Activated T-helper 1 cell treated with anti-CD3 and anti-CD28 coated beads, Interleukin-2, amount 50 U/mL, for 16 hours (primary cell): ENCODE data around the gene EGFR.

Experiments
- DNase-seq, 2 donors: peaks; one replicate each; pipeline ENCODE4 v3.0.0-alpha.2; 2020; ENCODE audit warnings: low read depth in 1 of 2, low spot score in 1 of 2

The EGFR gene

GRCh38 chr7:55099821-55100543 is 81.2 kb downstream of the EGFR start:
- DNase-seq, result no peak

DNA sequence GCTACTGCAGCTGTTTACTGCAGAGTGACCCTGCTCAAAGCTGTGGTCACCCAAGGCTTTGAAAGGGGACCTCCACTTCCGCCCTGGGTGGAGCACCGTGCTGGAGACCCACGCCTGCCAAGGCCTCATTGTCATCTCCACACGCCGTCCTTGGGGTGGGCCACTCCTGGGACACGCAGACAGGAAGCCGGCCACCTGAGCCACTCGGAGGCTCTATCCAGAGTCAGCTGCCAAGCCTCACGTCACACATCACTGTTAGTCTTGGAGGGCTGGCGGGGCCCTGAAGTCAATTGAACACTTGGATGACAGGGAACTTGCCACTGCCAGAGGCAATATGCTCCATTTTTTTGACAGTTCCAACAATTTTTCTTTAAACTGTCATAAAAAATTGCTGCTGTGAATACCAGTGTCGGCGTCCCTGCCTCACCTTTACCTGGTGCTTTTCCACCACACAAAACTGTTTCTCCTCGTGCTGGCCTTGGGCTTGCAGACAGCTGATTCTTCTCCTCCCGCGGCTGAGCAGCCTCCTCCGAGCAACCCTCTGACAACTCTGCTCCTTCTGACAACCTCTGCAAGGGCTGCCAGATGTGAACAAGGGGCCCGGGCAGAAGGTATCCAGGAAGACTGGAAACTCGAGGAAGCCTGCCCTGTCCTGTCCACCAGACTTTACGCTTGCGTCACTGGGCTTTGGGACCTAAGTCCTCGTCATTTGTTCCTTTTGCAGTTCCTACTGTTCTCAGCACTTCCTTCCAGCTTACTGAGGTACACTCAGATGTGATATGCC is 81.9 kb downstream of the EGFR start:
- no peak for DNase-seq

- no peak for DNase-seq
These were observed 82.5 kb downstream of the EGFR start for GRCh38 chr7:55101359-55101758.

GRCh38 chr7:55104123-55104522 is 85.3 kb downstream of the EGFR start:
- DNase-seq, result no peak

- no peak for DNase-seq
These were observed 86.1 kb downstream of the EGFR start for GRCh38 chr7:55104712-55105433.

DNA sequence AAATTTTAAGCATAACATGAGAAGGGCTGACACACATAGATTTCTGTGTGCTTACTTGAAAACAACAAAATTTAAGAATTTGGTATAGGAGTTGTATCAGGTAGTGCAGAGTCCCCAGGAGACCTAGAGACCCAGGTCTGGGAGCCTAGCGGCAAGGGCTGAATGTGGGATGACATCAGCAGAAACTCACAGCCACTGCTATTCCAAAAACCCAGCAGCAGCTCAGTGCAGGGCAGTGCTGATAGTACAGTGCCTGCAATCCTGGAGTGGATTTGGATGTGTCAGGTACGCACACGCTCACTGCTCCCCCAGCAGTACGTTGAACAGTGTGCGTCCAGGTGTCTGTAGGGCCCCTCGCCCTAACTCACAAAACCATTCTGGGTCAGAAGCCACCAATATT is 87.1 kb downstream of the EGFR start:
- DNase-seq, result no peak

DNA sequence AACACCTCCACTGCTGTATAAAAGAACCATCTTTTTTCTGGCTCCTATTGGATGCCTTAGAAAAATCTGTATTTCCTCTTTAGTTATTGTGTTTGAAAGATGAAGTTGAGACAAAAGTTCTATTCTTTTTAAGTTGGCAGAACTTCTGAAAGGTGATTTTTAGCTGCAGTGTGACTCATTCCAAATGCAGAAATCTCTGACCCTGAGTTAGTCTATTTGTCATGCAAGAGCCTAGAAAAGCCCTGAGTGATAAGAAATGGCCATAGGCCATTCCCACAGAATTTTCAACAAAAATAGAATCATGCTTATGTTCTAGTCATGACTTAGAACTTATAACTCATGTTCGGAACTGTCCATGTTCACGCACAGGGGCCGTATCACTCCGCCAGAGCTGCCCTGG is 89.1 kb downstream of the EGFR start:
- DNase-seq, result no peak

DNA sequence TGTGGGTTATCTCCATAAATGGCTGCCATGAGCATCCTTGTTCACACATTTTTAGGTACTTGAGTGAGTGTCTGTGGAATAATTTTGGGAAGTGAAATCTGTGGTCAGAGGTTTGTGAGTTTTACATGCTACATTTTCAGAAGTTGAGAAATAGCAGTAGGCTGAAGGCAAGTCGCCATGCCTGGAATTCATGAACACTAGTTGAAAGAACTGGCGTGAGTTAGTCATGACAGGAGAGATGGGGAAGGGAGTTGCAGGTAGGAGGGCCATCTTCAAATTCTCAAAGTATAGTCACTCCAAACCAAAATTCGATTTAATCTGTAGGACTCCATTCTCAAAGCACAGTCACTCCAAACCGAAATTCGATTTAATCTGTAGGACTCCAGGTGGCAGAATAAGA is 89.6 kb downstream of the EGFR start:
- DNase-seq, result no peak

GRCh38 chr7:55108818-55109217 is 90.0 kb downstream of the EGFR start:
- no peak for DNase-seq

DNA sequence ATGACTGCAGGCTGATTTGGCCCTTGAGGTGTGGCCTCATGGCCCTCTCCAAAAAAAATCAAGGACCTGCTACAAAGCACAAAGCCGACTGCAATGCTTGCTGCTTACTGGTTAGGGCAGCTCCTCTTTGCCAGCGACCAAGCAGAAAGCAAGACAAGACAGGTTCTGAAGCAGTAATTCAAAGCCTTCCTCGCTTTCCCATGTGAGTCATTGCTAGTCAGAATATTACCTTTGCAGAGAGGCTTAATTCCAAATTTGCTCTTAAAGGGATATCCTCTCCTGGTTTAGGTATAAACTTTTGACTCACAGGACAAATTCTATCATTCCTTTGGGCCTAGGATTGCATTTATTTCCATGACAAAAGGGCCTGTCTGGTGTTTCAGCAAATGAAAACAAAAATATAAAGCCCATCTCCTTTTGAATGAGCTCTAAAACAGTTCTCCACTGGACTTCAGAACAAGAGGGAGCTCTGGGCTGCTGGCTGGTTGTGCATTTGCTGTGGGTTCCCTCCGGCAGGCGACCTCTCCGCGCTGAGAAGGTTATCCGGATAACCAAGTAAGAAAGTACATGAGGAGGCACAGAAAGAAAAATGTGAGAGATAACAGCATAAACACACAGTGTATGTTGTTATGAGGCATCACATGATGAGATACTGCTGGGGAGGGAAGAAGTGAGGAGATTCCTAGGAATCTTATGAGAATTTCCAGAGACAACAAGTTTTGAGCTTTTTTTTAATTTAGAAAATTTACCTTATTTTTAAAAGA is 90.8 kb downstream of the EGFR start:
- DNase-seq, result no peak

GRCh38 chr7:55110282-55110992 is 91.6 kb downstream of the EGFR start:
- DNase-seq, result no peak

GRCh38 chr7:55110993-55111361 is 92.2 kb downstream of the EGFR start:
- DNase-seq, result no peak

GRCh38 chr7:55112056-55112455 is 93.2 kb downstream of the EGFR start:
- no peak for DNase-seq

DNA sequence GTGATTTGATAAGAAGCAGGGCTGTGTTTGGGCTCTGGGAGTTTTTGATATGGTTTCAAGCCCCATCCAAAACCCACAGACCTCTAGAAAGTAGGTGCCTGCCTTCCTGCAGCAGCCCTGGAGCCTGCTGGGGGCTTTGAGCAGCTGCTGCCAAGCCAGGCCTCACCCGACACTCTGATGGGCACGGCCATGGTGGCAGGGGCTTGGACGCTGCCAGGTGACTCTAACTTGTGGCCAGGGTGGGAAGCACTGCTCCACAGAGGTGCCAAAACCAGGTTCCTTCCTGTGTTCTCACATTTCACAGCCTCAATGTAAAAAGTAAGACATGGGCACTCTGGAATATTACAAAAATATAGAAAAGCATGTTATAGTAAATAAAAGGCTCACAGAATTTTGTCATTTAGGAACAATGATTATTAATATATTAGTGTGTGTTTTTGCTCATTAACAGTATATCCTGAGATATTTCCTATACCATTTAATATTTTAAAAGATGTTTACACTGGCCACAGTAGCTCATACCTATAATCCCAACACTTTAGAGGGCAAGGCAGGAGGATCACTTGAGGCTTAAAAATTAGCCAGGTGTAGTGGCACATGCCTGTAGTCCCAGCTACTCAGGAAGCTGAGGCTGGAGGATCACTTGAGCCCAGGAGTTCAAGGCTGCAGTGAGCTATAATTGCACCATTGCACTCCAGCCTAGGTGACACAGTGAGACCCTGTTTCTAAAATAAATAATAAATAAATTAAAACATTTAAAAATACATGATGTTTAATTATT is 95.1 kb downstream of the EGFR start:
- DNase-seq, result no peak

GRCh38 chr7:55117286-55117685 is 98.5 kb downstream of the EGFR start:
- DNase-seq, result no peak

DNA sequence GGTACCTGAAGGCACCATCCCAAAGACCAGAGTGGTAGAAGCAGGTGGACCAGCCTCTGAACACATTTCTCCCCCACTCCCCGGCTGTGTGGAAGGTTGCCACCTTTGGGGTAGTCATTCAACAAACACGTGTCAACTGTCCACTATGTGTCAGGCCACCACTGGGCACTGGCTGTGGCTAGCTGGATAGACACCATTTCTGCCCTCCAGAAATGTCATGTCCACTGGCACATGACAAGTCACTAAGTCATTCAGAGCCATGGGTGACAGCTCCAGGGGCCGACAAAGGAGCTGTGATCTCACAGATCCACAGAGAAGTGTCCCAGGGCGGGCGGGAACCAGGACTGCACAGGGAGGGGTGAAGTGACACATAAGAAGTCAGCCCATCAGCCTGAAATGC is 99.6 kb downstream of the EGFR start:
- DNase-seq, result no peak

- DNase-seq, result no peak
These were observed 100.8 kb downstream of the EGFR start for GRCh38 chr7:55119571-55119970.

DNA sequence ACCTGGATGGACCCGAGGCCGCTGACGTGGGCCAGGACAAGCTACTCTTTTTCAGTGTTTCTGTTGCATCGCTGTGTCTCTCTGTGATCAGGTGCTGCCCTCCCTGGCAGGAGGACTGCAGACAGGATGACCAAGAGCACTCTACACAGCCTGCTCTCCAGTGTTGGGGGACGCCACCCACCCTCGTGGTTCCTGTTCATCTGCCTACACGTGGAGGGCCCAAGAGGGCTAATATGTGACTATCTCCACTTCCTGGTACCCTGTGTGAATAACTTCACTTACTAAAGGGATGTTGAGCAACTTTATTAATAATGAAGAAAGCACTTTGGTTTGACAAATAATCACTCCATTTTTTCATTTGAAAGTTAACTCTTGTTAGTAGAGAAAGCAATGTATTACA is 101.3 kb downstream of the EGFR start:
- DNase-seq, result no peak

DNA sequence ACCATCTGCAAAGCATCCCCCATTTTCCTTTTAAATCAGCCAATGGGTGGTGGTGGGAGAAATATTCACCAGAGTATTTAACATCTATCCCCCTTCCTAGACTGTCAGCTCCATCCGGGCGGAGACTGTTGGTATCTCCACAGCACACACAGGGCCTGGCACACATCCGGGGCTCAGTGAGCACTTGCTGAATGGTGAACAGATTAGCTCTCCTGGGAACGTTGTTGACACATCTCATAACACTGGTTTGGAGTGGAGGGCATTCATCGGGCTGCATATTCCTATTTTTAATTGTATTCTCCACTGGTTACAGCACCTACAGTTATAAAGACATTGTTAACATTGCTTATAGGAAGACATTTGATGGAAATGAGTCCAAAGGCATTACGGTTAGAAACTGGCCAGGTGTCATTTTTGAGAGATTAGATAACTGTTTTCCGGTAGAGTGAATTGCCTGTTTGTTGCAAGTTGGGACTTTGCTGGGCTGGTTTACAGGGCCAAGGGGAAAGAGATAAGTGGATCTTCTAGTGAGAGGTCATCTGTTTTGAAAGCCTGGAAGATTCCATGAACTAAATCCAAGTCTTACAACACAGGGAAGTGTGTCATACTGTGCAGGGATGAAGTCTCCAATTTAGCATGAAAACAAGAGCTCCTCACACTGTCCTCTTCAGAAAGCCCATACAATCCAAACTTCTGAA is 101.8 kb downstream of the EGFR start:
- no peak for DNase-seq
